OCI-LY3 (cell line): ENCODE data around the gene BTBD17.

Source experiments
- EZH2phosphoT487 ChIP-seq: fragments of 200-600 bp; shearing (Covaris generic); IDR thresholded peaks from 2 replicates; pipeline ENCODE4 v1.6.1; 2018; ENCODE audit warnings: antibody characterized with exemption, mixed run types, low read depth
- TF ChIP-seq, protein P1 (sequence below): fragments of 200-600, 300-600 bp; sonication (generic); IDR thresholded peaks from 2 replicates; pipeline ENCODE4 v1.5.1; 2014; ENCODE audit warnings: antibody characterized with exemption, low read length, low read depth

DNA sequence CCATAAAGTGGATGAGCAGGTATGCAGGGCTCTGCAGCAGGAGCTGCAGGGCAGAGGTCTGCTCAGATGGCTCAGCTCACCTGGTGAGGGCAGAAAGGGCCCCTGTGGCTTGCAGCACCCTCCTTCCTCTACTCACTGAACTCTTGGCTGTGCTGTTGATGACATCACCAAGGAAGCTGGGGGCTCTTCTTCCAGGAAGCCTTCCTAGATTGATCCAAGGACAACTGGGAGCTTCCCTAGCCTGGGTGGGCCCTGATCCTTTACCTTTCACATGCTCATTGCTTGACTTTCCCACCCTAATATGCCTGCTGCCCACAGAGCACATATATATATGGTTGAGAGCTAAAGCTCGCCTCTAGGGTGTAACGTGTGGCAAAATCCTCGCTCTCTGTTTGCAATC, 33.2 kb downstream of the BTBD17 start:
- no peak for TF ChIP-seq EZH2phosphoT487
- TF ChIP-seq, protein P1, sequence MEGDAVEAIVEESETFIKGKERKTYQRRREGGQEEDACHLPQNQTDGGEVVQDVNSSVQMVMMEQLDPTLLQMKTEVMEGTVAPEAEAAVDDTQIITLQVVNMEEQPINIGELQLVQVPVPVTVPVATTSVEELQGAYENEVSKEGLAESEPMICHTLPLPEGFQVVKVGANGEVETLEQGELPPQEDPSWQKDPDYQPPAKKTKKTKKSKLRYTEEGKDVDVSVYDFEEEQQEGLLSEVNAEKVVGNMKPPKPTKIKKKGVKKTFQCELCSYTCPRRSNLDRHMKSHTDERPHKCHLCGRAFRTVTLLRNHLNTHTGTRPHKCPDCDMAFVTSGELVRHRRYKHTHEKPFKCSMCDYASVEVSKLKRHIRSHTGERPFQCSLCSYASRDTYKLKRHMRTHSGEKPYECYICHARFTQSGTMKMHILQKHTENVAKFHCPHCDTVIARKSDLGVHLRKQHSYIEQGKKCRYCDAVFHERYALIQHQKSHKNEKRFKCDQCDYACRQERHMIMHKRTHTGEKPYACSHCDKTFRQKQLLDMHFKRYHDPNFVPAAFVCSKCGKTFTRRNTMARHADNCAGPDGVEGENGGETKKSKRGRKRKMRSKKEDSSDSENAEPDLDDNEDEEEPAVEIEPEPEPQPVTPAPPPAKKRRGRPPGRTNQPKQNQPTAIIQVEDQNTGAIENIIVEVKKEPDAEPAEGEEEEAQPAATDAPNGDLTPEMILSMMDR: no peak
